GM23338 (cell line): ENCODE data around the gene THAP5. TPM values are rescaled to one million over a fixed set of nuclear protein-coding genes. Genes with fewer than 3 reads are reported as not detected.

ENCODE experiments used
- ATAC-seq: fragments of 200-7000 bp; cut with Tn5 transposase; 3 replicates; pipeline ENCODE4 v1.9.1; 2020
- DNase-seq: peaks from one replicate; pipeline ENCODE4 v3.0.0-alpha.2; 2015; ENCODE audit warnings: low spot score
- H2AFZ ChIP-seq: fragments of 200-600 bp; sonication (generic); 2 replicates; pipeline ENCODE4 v1.8.0; 2016; ENCODE audit warnings: antibody characterized with exemption, mild to moderate bottlenecking, moderate library complexity
- H3F3A ChIP-seq: fragments of 200-600 bp; sonication (generic); replicated peaks from 2 replicates; pipeline ENCODE4 v1.8.0; 2017; ENCODE audit warnings: antibody characterized with exemption, mixed run types, low read depth
- H3K27ac ChIP-seq: fragments of 200-600 bp; sonication (generic); 2 replicates; pipeline ENCODE4 v1.6.1; 2016; ENCODE audit warnings: low read depth
- H3K27me3 ChIP-seq: fragments of 200-600 bp; sonication (generic); 2 replicates; pipeline ENCODE4 v1.8.0; 2016; ENCODE audit warnings: mild to moderate bottlenecking, mixed run types, moderate library complexity; ENCODE audit not compliant: insufficient read depth
- H3K36me3 ChIP-seq: fragments of 200-600 bp; sonication (generic); 2 replicates; pipeline ENCODE4 v1.8.0; 2016; ENCODE audit warnings: mild to moderate bottlenecking; ENCODE audit not compliant: insufficient read depth
- H3K4me1 ChIP-seq: fragments of 200-600 bp; sonication (generic); 2 replicates; pipeline ENCODE4 v1.8.0; 2016; ENCODE audit warnings: mild to moderate bottlenecking, moderate library complexity; ENCODE audit not compliant: insufficient read depth
- H3K4me2 ChIP-seq: fragments of 200-600 bp; sonication (generic); 2 replicates; pipeline ENCODE4 v1.7.1; 2017; ENCODE audit warnings: mixed run types
- H3K4me3 ChIP-seq: fragments of 200-600 bp; sonication (generic); 2 replicates; pipeline ENCODE4 v1.6.1; 2016; ENCODE audit warnings: mixed run types
- H3K79me2 ChIP-seq: fragments of 200-600 bp; sonication (generic); replicated peaks from 2 replicates; pipeline ENCODE4 v1.8.0; 2017; ENCODE audit warnings: mild to moderate bottlenecking; ENCODE audit not compliant: insufficient read depth
- H3K9me2 ChIP-seq: fragments of 200-600 bp; sonication (generic); 2 replicates; pipeline ENCODE4 v1.8.0; 2017; ENCODE audit not compliant: insufficient read depth
- H4K20me1 ChIP-seq: fragments of 200-600 bp; sonication (generic); replicated peaks from 2 replicates; pipeline ENCODE4 v1.8.0; 2017; ENCODE audit warnings: mild to moderate bottlenecking; ENCODE audit not compliant: insufficient read depth
- H3K27ac Mint-ChIP-seq: 2 replicates; pipeline ENCODE4 v1.8.0; 2020; ENCODE audit warnings: inconsistent platforms, mild to moderate bottlenecking, moderate library complexity, mixed read lengths
- H3K27me3 Mint-ChIP-seq: 3 replicates; pipeline ENCODE4 v1.8.0; 2022; ENCODE audit warnings: low read depth, mild to moderate bottlenecking, moderate library complexity, mixed read lengths, inconsistent platforms; ENCODE audit not compliant: insufficient read depth, poor library complexity
- H3K36me3 Mint-ChIP-seq: 3 replicates; pipeline ENCODE4 v1.8.0; 2021; ENCODE audit warnings: low read depth, mild to moderate bottlenecking, inconsistent platforms, moderate library complexity, mixed read lengths
- H3K4me1 Mint-ChIP-seq: 3 replicates; pipeline ENCODE4 v1.8.0; 2020; ENCODE audit warnings: mild to moderate bottlenecking, inconsistent platforms, mixed read lengths
- H3K4me3 Mint-ChIP-seq: 3 replicates; pipeline ENCODE4 v1.8.0; 2021; ENCODE audit warnings: moderate library complexity, mild to moderate bottlenecking, inconsistent platforms, mixed read lengths
- H3K9me3 Mint-ChIP-seq: 3 replicates; pipeline ENCODE4 v1.8.0; 2020; ENCODE audit warnings: moderate library complexity, mild to moderate bottlenecking, inconsistent platforms, mixed read lengths
- CREB1 ChIP-seq: fragments of 250-450 bp; sonication (Bioruptor Pico); IDR thresholded peaks from 2 replicates; pipeline ENCODE4 v1.5.0; 2020; ENCODE audit warnings: low read depth, mild to moderate bottlenecking, moderate library complexity
- CTCF ChIP-seq, 2 experiments: fragments of 200-600 bp in 1 of 2; sonication (generic) in 1 of 2; conservative IDR thresholded peaks; 2 replicates each; pipeline versions ENCODE4 v1.5.1 to v1.6.1; 2016 to 2017; ENCODE audit warnings: antibody characterized with exemption in 2 of 2, low read depth in 2 of 2, mild to moderate bottlenecking in 2 of 2, moderate library complexity in 1 of 2
- ETS1 ChIP-seq: IDR thresholded peaks from 2 replicates; pipeline ENCODE4 v1.6.1; 2016; ENCODE audit warnings: antibody characterized with exemption
- EZH2 ChIP-seq: fragments of 200-600 bp; sonication (generic); IDR thresholded peaks from one replicate; pipeline ENCODE4 v1.8.0; 2017; ENCODE audit warnings: antibody characterized with exemption, mild to moderate bottlenecking, low read depth; ENCODE audit not compliant: unreplicated experiment
- EZH2phosphoT487 ChIP-seq: fragments of 200-600 bp; sonication (generic); IDR thresholded peaks from one replicate; pipeline ENCODE4 v1.8.1; 2018; ENCODE audit warnings: antibody characterized with exemption; ENCODE audit not compliant: unreplicated experiment
- JUNB ChIP-seq: IDR thresholded peaks from one replicate; pipeline ENCODE4 v1.6.1; 2016; ENCODE audit warnings: antibody characterized with exemption; ENCODE audit not compliant: unreplicated experiment
- NANOG ChIP-seq: IDR thresholded peaks from 2 replicates; pipeline ENCODE4 v1.6.1; 2016; ENCODE audit warnings: antibody characterized with exemption, borderline replicate concordance
- POLR2AphosphoS5 ChIP-seq: IDR thresholded peaks from 2 replicates; pipeline ENCODE4 v1.6.1; 2016; ENCODE audit warnings: antibody characterized with exemption, low read depth
- REST ChIP-seq: IDR thresholded peaks from one replicate; pipeline ENCODE4 v1.6.1; 2018; ENCODE audit warnings: antibody characterized with exemption; ENCODE audit not compliant: unreplicated experiment
- STAT1 ChIP-seq: IDR thresholded peaks from one replicate; pipeline ENCODE4 v1.6.1; 2016; ENCODE audit warnings: antibody characterized with exemption; ENCODE audit not compliant: unreplicated experiment
- ZNF114 ChIP-seq: fragments of 250-450 bp; sonication (Bioruptor Pico); IDR thresholded peaks from 2 replicates; pipeline ENCODE4 v1.5.0; 2020; ENCODE audit warnings: mild to moderate bottlenecking, moderate library complexity
- ZNF331 ChIP-seq: fragments of 250-450 bp; sonication (Bioruptor Pico); IDR thresholded peaks from 2 replicates; pipeline ENCODE4 v1.5.0; 2020; ENCODE audit warnings: low read depth, mild to moderate bottlenecking, moderate library complexity
- ZNF462 ChIP-seq: fragments of 250-450 bp; sonication (Bioruptor Pico); IDR thresholded peaks from 2 replicates; pipeline ENCODE4 v1.5.0; 2020; ENCODE audit warnings: mild to moderate bottlenecking, moderate library complexity
- polyA plus RNA-seq: library from polyadenylated mRNA; unstranded; fragments of >200 nt; fragmentation: Nextera tagmentation; extraction: Ambion mirVana; gene quantifications from 2 replicates; pipeline ENCODE4 v1.2.1, GENCODE V29; 2016
- total RNA-seq: library from RNA; depleted of rRNA; stranded (reverse); fragments of >200 nt; shearing (Covaris generic); gene quantifications from 2 replicates; pipeline ENCODE4 v1.2.3, GENCODE V29; 2014

THAP5 gene
- total and polyA plus RNA-seq, 2 experiments from 2014 or later = 18.2 to 32.3 TPM

DNA sequence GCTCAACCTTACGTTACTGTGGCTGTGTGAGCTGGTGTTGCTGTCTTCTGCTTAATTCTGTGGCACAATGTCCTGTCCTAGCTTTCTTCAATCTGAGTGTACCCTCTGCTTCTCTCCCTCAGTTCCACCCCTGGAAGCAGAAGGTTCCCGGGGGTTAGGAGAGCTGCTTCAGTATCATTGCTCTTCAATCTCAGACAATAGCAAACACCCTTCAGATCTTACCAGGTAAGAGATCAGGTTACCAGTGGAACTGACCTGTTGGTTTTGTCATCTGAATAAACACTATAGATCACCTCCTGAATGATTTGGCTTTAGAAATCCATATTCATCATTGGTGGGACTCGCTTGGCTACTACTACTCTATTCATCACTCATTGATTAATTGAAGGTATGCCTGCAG is 48.5 kb upstream of the THAP5 start:
- peak overlapping the region; percentile 3; the same call in 1 of the 2 replicates for H2AFZ ChIP-seq
- Mint-ChIP-seq H3K4me3 (no peak overlapping the region), H3K27ac (0 out of 2 replicates have a peak overlapping the region, but pooled peaks have one; percentile 5), H3K27me3 (no peaks in the 10 kb centered on the region), H3K36me3 (peaks cover 5% of the 10 kb centered on the region; the same call in 1 of the 3 replicates), H3K9me3 (peaks cover 6% of the 10 kb centered on the region; the same call in 2 of the 3 replicates), H3K4me1 (peaks cover 26% of the 10 kb centered on the region)
- peak; percentile 76 for ATAC-seq
- H3K4me3 ChIP-seq = no peak overlapping the region
- H3K36me3 ChIP-seq = no peaks in the 10 kb centered on the region
- no peaks in the 10 kb centered on the region for H3K27me3 ChIP-seq
- H4K20me1 ChIP-seq = no peaks in the 10 kb centered on the region
- H3F3A ChIP-seq = no peaks in the 10 kb centered on the region
- peaks cover 13% of the 10 kb centered on the region for H3K4me1 ChIP-seq
- no peaks in the 10 kb centered on the region for H3K9me2 ChIP-seq
- no peaks in the 10 kb centered on the region for H3K79me2 ChIP-seq
- H3K4me2 ChIP-seq = peak overlapping the region; percentile 37; the same call in 1 of the 2 replicates
- peak; percentile 28 for DNase-seq
- no peak overlapping the region for H3K27ac ChIP-seq
- no peak for TF ChIP-seq STAT1
- no peak for TF ChIP-seq CREB1 (CRISPR knock-in tag)
- TF ChIP-seq POLR2AphosphoS5 = no peak
- no peak for TF ChIP-seq EZH2phosphoT487
- no peak for TF ChIP-seq NANOG
- no peak for TF ChIP-seq ZNF114
- no peak for TF ChIP-seq REST
- TF ChIP-seq JUNB = no peak
- no peak for TF ChIP-seq CTCF (conservative IDR thresholded peaks at IDR 0.05; ENCODE audit: low read depth in 2 of 2)
- no peak for TF ChIP-seq ZNF462 (CRISPR knock-in tag)
- no peak for TF ChIP-seq ZNF331 (CRISPR knock-in tag)
- TF ChIP-seq ETS1 = no peak
- TF ChIP-seq EZH2 = no peak
